Stimulated activated CD4-positive, alpha-beta T cell treated with anti-CD3 and anti-CD28 coated beads, TNF-alpha, amount 100 ng/mL, for 4 hours (primary cell): ENCODE data around the gene F2RL2.
"Not testable (repeated sequence)": the region's sequence is repeated elsewhere in the genome, so short reads cannot be mapped to it uniquely, and the experiment has no call there.

Experiments
- DNase-seq, 3 experiments: peaks; one replicate each; pipeline ENCODE4 v3.0.0-alpha.2; 2020; ENCODE audit warnings: low read depth in 3 of 3

The F2RL2 gene

DNA sequence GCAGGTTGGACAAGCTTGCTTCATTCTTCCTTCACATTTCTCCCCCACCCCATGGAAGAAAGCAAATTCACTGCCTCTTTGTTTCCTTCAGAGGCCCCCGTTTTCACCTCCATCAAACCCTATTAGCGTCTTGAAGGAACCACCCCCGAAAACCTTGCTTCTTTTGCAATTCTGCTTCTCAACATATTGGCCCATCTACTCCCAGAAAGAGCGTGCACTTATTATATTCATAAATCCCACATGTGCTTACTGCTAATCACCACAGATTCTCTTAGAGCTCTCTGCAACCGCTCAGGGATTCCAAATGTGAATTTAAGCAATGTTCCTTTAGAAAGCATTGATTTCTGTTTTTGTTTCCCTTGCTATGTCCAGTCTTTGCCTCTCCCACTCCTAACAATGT, 1.1 kb downstream of the F2RL2 start:
- DNase-seq = no peak

DNA sequence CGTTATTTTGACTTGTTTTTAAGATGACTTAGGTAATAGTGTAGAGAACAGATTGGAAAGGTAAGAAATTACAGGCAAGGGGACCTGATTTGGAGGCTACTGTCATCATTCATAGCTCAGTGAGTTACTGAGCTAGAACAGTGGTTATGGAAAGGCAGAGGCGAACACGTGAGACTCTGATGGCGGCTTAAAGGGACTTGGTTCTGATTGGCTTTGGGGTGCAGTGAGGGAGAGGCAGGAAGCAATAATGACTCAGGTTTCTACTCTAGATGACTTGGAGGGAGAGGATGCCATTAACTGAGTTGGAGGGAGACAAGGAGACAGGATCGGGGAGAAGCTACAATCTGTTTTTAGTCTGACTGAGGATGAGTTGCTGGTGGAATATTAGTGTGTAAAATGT, 3.0 kb downstream of the F2RL2 start:
- no peak for DNase-seq

DNA sequence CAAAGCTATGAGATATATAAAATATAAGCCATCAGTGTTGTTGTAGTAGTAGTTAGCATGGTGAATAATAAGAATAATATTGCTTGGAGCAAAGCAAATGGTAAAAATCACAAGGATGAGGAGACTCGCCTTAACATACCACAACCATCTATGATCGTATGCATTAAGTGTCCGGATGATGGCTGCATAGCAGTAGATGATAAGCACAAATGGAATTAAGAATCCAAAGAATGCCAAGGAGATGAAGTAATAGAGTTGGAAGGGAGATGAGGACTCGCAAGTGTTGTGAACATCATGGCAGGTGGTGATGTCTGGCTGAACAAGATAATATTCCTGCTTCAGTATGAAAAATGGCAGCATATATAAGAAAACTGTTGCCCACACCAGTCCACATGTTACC, 5.5 kb downstream of the F2RL2 start:
- no peak for DNase-seq

DNA sequence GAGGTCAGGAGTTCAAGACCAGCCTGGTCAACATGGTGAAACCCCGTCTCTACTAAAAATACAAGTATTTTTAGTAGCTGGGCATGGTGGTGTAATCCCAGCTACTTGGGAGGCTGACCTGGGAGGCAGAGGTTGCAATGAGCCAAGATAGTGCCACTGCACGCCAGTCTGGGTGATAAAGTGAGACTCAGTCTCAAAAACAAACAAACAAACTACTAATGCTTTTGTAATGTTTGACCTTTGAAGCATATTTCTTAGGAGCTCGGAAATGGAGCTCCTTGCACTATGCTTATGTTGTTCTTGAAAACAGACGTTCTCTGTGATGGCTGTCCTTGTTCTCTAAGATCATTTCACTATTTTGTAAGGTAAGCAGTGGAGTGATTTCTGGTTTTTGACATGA, 6.0 kb downstream of the F2RL2 start:
- DNase-seq = no peak

DNA sequence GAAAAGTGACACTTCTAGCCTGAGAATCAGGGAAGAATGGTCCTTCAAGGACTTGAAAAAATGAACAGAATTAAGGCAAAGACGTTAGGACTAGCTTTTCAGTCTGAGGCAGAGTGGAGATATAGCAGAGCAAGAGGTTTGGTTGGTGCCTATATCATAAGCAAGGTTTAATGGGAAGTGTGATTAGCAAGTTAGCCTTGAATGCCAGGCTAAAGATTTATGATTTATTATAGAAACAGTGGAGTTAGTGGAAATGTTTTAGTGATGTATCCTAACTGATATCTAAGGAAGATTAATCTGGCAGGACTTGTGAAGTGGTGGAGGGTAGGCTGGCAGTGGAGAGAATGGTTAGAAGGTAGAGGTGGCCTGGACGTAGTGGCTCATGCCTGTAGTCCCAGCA, 7.0 kb downstream of the F2RL2 start:
- DNase-seq = no peak

DNA sequence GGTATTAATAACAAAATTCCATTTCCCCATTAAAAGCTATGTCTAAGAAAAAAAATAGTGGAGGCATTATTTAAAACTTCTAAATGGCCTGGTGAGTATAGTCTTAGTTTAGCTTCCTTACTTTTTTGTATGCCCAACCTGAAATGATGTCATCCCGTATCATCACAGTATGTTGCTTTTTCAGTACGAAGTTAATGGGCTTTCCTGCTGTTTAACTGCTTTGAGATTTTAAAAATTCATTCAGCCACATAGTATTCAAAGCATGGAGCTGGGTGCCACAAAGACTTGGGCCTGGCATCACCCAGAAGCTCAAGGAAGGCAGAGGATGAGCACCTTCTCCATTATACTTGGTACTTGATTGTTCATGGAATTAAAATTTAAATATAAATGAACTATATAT, 7.4 kb downstream of the F2RL2 start:
- DNase-seq = no peak

DNA sequence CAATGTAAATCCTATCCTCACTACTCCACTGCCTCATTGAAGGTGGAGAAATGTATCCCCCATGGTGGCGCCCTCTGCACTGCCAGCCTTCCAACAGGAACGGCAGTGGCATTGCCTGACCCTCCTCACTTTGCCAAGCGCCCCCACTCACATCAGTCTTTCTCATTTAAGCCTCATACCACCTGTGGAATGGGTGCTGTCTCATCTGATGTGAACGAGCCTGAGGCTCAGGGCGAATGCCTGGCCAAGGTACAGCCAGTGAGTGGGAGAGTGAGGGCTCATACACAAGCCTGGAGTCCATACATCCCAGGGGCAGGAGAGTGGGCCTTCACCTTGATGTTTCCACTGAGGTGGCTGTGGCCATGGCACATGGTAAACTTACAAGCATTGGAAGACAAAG, 10.3 kb downstream of the F2RL2 start:
- DNase-seq = no peak

DNA sequence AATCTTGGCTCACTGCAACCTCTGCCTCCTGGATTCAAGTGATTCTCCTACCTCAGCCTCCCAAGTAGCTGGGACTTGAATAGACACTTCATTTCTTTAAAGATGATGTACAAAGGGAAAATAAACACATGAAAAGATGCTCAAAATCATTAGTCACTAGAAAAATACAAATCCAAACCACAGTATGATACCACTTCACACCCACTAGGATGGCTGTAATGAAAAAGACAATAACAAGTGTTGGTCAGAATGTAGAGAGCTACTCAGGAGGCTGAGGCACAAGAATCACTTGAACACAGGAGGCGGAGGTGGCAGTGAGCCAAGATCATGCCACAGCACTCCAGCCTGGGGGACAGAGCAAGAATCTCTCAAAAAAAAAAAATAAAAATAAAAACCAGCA, 13.0 kb downstream of the F2RL2 start:
- DNase-seq = no peak

DNA sequence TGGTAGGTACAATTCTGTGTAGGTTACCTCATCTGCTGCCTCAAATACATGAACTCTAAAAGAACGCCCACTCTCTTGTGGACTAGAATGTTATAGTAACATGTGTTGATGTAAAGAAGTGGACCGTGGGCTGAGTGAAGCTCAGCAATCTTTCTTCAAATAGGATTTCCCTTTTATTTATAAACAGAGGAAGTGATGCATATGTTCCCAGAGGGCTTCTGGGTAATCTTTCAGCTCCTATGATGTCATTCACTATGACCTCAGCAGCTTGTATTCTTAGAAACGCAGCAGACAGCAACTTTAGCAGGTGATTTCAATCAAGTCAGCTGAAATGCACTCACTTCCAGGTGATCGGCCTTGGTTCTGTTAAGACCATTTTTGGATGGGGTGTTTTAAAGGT, 14.4 kb downstream of the F2RL2 start:
- no peak for DNase-seq

DNA sequence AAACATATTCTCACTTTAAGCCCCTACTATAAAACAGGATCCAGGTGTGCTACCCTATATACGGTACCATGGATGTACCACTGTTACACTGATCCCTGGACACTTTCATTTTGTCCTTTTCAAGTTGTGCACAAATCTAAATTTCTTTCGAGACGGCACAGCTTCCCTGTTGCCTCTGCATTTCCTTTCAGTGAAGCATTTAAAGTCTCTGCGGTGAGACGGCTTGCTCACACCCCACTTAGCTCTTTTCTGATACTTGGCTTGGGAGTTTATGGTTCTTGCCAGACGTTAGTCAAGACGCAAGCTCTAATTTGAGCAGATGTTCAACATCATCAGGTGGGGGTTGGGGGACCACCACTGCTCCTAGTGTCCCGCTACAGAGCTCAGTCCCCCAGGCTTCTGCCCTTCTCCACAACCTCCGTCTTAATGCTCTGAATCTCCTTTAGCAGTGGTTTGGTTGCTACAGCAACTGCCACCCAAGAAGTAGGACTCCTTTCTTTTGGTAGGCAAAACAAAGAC, 15.8 kb downstream of the F2RL2 start:
- no peak for DNase-seq

DNA sequence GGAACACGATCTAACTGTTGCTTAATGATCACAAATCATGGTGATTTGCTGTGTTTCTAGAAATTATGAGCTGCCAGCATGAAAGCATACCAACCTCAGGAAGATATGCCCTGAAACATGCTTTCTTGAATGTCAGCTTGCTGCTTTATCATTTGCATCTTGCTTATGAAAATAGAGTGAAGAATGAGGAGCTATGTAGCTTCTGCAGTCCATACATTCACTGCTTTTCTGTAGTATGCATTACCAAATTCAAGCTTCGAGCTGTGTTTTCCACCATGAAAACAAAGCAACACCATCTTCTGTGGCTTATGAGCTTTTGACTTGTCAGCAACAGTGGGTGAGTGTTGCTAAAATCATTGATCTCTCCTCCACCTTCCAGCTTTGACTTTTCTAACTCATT, 16.5 kb downstream of the F2RL2 start:
- DNase-seq = no peak

DNA sequence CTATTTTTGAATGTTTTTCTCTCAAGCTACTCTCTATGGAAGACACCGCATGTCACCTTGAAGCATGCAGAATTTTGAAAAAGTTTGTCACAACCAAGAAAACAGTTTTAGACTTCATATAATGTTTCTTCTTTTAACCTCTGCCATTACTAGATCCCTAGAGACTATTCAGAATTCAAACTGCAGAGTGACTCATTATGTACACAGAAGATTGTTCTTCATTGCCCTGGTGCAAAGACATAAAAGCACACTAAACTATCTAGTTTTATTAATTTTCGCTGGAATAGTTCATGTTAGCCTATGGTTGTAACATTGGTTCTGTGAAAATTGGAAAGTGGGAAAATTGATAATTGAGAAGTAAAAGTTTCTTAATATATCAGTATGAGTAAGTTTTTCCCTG, 18.4 kb downstream of the F2RL2 start:
- DNase-seq = no peak

DNA sequence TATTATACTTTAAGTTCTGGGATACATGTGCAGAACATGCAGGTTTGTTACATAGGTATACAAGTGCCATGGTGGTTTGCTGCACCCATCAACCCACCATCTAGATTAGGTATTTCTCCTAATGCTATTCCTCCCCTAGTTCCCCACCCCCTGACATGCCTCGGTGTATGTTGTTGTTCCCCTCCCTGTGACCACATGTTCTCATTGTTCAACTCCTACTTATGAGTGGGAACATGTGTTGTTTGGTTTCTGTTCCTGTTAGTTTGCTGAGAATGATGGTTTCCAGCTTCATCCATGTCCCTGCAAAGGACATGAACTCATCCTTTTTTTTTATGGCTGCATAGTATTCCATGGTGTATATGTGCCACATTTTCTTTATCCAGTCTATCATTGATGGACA, 19.2 kb downstream of the F2RL2 start:
- DNase-seq = not testable (repeated sequence)

DNA sequence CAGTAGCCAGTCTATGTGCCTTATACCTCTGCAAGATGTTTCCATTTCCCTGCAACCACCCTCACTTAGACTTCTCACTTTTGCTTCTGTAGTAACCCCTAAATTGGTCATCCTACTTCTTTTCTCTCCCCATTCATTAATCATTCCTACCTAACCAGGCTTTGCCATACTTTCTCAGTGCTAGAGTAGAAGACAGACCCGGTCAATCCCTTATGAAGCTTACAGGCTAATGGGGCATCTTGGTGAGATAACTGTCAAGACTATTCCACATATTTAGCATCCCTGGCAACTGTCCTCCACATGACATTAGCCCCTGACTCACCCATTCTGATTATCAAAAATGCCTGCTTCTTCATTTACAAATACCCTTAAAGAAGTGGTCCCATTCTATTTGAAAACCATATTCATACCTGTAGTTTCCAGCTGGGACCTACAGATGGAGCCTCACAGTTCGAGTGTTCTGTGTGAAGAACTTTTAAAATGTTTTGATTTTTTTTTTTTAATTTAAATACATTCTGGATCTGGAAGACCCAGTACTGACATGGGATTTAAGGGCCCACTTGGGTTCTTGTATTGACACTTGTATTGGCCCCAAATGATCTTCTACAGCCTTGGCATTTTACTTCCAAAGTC, 21.0 kb downstream of the F2RL2 start:
- no peak for DNase-seq

DNA sequence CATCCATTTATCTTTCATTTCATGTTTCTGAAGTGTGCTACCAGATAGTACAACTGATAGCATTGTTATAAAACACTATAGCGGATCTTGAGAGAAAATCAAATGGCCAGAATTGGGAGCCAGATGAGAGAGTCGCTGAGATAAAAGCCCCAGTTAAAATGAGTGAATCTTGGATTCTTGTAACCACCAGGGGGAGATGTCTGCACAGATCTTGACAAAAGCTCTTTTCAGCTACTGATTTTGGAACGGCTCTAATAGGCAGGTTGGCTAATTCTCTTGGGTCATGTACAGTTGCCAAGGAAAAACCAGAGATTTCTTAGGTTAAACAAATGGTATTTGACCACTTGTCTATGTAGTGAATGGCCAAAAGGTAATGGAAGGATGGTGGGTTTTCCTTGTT, 21.7 kb downstream of the F2RL2 start:
- no peak for DNase-seq

DNA sequence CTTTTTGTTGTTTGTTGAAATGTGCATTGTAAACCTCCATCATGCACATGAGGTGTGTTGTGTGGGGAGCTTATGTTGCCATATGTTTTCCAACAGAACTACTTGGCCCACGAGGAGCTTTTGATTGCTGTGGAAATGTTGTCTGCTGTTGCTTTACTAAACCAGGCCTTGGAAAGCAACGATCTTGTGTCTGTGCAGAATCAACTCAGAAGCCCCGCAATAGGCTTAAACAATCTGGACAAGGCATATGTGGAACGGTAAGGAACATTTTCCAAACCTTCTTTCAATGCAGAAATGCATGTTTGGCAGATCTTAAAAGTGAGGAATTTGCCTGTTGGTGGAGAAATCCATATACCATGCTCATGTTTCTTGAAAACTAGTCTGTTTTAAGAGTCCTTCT, 22.5 kb downstream of the F2RL2 start:
- DNase-seq = no peak

DNA sequence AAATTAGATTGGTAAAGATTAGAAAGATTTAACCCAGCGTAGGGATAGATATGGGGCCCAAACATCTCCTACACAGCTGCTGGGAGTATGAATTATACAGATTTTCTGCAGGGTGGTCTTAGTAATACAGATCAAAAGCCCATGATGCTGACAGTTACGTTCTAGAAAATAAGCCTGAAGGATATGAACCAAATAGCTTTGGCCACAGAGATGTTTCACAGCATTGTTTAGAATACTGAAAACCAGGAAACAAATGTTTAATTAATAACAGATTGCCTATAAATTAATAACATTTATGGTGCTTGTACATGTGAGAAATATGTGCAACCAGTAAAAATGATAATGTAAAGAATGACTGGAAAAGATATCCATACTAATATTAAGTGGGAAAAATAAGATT, 24.7 kb downstream of the F2RL2 start:
- no peak for DNase-seq

DNA sequence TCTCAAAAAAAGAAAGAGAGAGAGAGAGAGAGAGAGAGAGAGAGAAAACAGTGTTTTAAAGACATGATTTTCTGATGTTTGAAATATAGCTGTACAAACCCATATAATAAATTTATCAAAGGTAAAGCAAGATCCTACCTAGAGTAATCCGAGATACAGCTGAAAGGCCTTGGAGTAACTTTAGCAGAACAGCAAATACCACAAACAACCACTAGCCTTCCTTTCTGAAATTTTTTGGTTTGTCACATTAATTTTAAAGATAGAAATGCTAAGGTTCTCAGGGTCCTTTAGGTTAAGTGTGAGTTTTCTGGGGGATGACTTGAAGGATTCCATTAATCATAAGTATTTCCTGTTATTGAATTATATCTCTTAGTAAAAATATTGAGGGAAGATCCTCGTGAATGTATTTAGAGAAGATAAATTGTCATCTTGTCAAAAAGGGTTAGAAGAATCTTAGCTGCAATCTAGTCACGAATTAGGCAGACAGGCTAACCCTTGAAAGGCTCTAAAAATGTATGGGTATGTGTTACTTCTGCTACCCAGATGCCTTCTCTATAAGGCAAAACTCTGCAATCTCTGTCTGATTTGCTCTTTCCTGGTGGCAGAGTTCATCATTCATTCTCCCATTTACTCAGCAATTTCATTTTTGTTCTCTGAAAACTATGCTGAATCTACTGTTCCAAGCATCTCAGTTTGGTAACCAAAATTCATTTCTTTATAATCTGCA, 27.3 kb downstream of the F2RL2 start:
- DNase-seq = no peak

DNA sequence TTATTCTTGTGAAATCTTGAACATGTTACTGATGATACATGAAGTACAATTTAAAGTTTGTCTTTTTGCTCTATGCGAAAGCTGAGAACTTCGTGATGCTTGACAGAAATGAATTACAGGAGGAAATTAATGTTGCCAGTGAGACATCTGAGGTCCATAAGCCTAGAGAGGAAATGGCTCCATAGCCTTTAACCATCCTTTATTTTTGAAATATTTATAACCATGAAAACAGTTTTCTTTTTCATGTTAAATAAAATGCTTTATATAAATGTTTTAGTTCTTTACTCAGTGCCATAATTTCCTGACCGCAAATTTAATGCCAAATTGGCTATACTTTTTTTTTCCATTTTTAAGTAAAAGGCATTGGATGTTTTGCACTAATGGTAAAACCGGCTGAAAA, 29.1 kb downstream of the F2RL2 start:
- no peak for DNase-seq

DNA sequence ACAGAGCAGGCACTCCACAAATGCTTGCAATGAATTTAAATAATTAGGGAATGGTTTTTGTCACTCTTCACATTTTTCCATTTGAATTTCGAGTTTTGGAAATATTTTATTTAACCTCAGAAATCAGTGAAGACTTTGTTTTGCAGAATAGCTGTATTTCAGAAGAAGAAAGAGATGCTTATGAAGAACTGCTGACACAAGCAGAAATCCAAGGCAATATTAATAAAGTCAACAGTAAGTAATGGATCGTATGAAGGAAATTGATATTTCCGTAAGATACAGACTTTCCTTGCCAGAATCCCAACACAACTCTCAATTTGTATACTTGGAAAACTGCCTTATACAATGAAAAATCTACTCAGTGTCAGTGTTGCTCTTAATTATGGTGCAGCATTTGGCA, 30.5 kb downstream of the F2RL2 start:
- no peak for DNase-seq

DNA sequence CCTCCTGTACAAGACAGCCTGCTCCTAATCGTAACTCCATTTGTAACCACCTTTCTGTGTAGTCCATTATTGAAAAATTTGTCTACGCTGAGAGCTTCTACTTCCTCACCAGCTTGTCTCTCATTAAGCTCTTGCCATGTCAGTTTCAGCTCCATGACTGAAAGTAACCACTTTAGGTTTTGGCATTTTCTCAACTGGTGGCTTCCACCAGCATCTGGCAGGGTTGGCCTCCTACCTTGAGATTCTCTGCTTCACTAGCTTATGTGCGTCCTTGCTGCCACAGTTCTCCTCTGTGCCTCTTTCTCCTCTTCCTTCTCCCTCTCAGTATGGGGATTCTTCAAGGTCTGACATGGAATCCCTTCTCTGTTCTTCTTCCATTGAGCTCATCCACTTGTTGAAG, 31.8 kb downstream of the F2RL2 start:
- no peak for DNase-seq

DNA sequence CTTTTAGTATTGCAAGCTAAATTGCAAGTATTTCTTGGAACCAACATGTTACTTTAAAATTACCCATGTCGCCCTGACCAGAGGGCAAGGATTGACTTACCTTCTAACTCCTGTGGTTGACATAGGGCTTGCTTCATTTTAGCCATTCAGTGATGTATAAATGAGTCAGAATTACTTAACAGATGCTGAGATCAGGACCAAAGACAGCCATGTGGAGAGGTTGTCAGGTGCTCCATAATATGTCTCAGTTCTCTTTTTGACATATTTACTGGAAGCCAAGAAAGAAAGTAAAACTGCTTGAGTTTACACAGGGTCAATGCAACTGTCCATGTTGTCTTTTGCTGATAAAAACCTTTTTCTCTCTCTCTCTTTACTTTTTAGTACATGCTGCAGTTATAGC, 33.2 kb downstream of the F2RL2 start:
- no peak for DNase-seq

DNA sequence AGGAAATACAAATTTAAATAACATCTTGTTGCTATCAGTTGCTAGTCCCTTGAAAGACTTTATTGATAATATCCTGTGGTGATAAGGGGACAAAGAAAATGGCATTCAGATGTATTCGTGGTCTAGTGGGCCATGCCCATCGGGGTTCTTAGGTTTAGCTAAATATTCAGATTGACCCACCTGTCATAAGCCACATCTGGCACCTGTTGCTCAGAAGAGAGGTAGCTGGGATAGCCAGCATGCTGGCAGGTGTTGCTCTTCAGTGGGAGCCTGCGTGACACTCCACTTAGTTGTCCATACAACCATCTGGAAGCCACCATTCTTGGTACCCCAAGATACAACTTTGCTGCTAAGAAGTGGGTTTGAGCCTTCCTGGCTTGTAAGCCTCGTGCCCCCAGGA, 36.7 kb downstream of the F2RL2 start:
- DNase-seq = no peak

DNA sequence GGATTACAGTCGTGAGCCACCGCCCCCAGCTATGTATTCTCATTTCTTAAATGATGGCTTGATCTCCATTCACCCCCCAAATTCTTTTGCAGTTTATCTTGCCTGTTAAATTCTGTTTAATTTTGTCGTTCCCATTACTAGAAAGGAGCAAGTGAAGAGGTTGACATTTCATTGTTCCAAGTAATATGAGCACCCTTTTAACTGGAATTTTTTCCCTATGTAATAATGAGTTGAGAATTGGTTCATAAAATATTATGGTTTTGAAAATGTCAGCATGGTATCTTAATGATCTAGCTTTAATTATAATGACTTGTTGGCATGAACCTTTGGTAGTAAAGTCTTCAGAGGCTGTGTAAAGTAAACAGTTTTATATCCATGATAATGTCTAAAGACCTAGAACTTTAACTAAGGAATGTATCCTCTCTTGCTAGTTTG, 37.4 kb downstream of the F2RL2 start:
- DNase-seq = no peak
